ENCODE results near the gene OTUD5. TPM values are rescaled to one million over a fixed set of nuclear protein-coding genes. Genes with fewer than 3 reads are reported as not detected.

OTUD5 gene
- total and polyA plus RNA-seq, 2 of the 13 experiments (the other 11 are each of a cell fraction or from before 2014, with no cell fraction given): 18.4 to 42.2 TPM

DNA sequence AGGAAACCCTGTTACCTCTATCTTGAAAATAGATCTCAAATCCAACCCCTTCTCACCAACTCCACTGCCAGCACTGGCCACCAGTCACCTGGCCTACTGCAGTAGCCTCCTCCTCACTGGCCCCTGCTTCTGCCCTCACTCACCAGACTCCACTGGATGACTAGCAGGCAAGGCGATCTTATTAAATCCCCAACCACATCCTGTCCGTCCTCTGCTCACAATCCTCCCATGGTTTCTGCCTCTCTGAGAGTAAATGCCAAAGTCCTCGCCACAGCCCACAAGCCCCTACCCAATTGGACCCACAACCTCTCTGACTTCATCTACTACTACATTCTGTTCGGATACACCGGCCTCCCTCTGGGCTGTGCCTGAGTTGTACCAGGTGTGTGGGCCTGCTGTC, 33.1 kb downstream of the OTUD5 start:
- Histone ChIP-seq H4K20me1 (ENCODE audit: insufficient read depth, low read length) (no peaks in the 10 kb centered on the region), H3K9me3 (ENCODE audit: low read length) (no peaks in the 10 kb centered on the region), H3K79me2 (ENCODE audit: insufficient read depth, low read length) (no peaks in the 10 kb centered on the region), H3K4me1 (ENCODE audit: insufficient read depth, low read length) (peaks cover 9% of the 10 kb centered on the region), H3K27me3 (ENCODE audit: control insufficient read depth in 1 of 2, insufficient read depth in 2 of 2, low read length in 2 of 2) (no peaks in the 10 kb centered on the region), H3K36me3 (replicated peaks in 1 of 2; ENCODE audit: control insufficient read depth in 1 of 2, insufficient read depth in 2 of 2, low read length in 2 of 2) (peaks cover 5 to 19% of the 10 kb centered on the region in 2 experiments; a peak in 4 of 5 replicates), H3K9ac (ENCODE audit: insufficient read depth, low read depth, low read length) (no peak overlapping the region), H3K27ac (ENCODE audit: extremely low read length, insufficient read depth, low read length) (no peak overlapping the region), H3K4me2 (ENCODE audit: low read depth, low read length) (no peak overlapping the region), H2AFZ (ENCODE audit: low read length) (no peak overlapping the region), H3K4me3 (replicated peaks in 1 of 3; ENCODE audit: insufficient read depth in 1 of 3, low read depth in 2 of 3, low read length in 3 of 3) (no peak overlapping the region)
- WGBS (ENCODE audit: low lambda C conversion rate): 94% methylated on average over 5 of the region's 5 CpGs
- ATAC-seq (no peak), FAIRE-seq (no peak), DNase-seq (ENCODE audit: low spot score) (no peak)
- ChIA-PET POLR2A (no interaction called here), CTCF (ENCODE audit: low intra/inter-chr PET ratio, low total read pairs) (no interaction called here)
- in situ Hi-C loops (cut with HindIII; ENCODE audit: extremely low pct_ligation_motif_present, low pct_unique_long_range_greater_than_20kb) (no loop called here), intact Hi-C loops (cut with micrococcal nuclease; ENCODE audit: unreplicated experiment) (no loop called here)
- TF ChIP-seq, protein P1, sequence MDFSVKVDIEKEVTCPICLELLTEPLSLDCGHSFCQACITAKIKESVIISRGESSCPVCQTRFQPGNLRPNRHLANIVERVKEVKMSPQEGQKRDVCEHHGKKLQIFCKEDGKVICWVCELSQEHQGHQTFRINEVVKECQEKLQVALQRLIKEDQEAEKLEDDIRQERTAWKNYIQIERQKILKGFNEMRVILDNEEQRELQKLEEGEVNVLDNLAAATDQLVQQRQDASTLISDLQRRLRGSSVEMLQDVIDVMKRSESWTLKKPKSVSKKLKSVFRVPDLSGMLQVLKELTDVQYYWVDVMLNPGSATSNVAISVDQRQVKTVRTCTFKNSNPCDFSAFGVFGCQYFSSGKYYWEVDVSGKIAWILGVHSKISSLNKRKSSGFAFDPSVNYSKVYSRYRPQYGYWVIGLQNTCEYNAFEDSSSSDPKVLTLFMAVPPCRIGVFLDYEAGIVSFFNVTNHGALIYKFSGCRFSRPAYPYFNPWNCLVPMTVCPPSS (IDR thresholded peaks at IDR 0.05): no peak
- TF ChIP-seq XRCC5 (optimal IDR thresholded peaks at IDR 0.05; ENCODE audit: low read length): no peak
- TF ChIP-seq, protein P2, sequence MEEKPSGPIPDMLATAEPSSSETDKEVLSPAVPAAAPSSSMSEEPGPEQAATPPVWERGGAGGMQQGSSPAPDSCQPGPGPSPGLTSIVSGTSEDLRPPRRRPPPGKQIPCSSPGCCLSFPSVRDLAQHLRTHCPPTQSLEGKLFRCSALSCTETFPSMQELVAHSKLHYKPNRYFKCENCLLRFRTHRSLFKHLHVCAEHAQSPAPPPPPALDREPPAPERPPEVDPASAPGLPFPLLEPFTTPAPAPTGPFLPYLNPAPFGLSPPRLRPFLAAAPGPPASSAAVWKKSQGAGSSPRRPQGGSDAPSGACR (CRISPR knock-in tag; IDR thresholded peaks at IDR 0.05): no peak
- no peak for TF ChIP-seq ZNF816 (CRISPR knock-in tag; IDR thresholded peaks at IDR 0.05; ENCODE audit: borderline replicate concordance)
- TF ChIP-seq BHLHE40 (IDR thresholded peaks at IDR 0.05; ENCODE audit: low read length): no peak
- no peak for TF ChIP-seq ZNF761 (CRISPR knock-in tag; conservative IDR thresholded peaks at IDR 0.05)
- TF ChIP-seq, protein P3, sequence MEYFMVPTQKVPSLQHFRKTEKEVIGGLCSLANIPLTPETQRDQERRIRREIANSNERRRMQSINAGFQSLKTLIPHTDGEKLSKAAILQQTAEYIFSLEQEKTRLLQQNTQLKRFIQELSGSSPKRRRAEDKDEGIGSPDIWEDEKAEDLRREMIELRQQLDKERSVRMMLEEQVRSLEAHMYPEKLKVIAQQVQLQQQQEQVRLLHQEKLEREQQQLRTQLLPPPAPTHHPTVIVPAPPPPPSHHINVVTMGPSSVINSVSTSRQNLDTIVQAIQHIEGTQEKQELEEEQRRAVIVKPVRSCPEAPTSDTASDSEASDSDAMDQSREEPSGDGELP (IDR thresholded peaks at IDR 0.05; ENCODE audit: borderline replicate concordance, low read depth): no peak
- no peak for TF ChIP-seq RNF2 (conservative IDR thresholded peaks at IDR 0.05; ENCODE audit: low read depth)
- TF ChIP-seq, protein P4, sequence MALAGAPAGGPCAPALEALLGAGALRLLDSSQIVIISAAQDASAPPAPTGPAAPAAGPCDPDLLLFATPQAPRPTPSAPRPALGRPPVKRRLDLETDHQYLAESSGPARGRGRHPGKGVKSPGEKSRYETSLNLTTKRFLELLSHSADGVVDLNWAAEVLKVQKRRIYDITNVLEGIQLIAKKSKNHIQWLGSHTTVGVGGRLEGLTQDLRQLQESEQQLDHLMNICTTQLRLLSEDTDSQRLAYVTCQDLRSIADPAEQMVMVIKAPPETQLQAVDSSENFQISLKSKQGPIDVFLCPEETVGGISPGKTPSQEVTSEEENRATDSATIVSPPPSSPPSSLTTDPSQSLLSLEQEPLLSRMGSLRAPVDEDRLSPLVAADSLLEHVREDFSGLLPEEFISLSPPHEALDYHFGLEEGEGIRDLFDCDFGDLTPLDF (CRISPR knock-in tag; IDR thresholded peaks at IDR 0.05): no peak
- no peak for TF ChIP-seq TBX2 (CRISPR knock-in tag; IDR thresholded peaks at IDR 0.05; ENCODE audit: borderline replicate concordance)
- TF ChIP-seq, protein P5, sequence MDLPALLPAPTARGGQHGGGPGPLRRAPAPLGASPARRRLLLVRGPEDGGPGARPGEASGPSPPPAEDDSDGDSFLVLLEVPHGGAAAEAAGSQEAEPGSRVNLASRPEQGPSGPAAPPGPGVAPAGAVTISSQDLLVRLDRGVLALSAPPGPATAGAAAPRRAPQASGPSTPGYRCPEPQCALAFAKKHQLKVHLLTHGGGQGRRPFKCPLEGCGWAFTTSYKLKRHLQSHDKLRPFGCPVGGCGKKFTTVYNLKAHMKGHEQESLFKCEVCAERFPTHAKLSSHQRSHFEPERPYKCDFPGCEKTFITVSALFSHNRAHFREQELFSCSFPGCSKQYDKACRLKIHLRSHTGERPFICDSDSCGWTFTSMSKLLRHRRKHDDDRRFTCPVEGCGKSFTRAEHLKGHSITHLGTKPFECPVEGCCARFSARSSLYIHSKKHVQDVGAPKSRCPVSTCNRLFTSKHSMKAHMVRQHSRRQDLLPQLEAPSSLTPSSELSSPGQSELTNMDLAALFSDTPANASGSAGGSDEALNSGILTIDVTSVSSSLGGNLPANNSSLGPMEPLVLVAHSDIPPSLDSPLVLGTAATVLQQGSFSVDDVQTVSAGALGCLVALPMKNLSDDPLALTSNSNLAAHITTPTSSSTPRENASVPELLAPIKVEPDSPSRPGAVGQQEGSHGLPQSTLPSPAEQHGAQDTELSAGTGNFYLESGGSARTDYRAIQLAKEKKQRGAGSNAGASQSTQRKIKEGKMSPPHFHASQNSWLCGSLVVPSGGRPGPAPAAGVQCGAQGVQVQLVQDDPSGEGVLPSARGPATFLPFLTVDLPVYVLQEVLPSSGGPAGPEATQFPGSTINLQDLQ (CRISPR knock-in tag; IDR thresholded peaks at IDR 0.05): no peak
- no peak for TF ChIP-seq RFXANK (CRISPR knock-in tag; IDR thresholded peaks at IDR 0.05)
- no TSS peak for BruUV-seq (replicated peaks)
